Mammary epithelial cell (primary cell): ENCODE measurements around the gene ARPC2.

ENCODE experiments used
- CTCF ChIP-seq, 2 donors: IDR thresholded peaks in 1 of 2; conservative IDR thresholded peaks in 1 of 2; 2 replicates each; pipeline ENCODE4 v1.5.1; 2011 to 2012; ENCODE audit warnings: inconsistent platforms in 2 of 2, low read length in 2 of 2, mild to moderate bottlenecking in 2 of 2, control low read depth in 1 of 2, low read depth in 1 of 2; ENCODE audit not compliant: insufficient read depth in 1 of 2; ENCODE audit errors: extremely low read depth in 1 of 2
- EZH2 ChIP-seq: IDR thresholded peaks from 2 replicates; pipeline ENCODE4 v1.6.1; 2012; ENCODE audit warnings: low read length, inconsistent platforms, borderline replicate concordance

GRCh38 chr2:218229851-218230250, 12.9 kb downstream of the ARPC2 start:
- TF ChIP-seq CTCF (conservative IDR thresholded peaks at IDR 0.05 in 1 of 2, IDR thresholded peaks at IDR 0.05 in 1 of 2; ENCODE audit: extremely low read depth in 1 of 2, insufficient read depth in 1 of 2, low read depth in 1 of 2, low read length in 2 of 2) = no peak
- TF ChIP-seq EZH2 = no peak
